Coronary artery (tissue), 2 donors: Measurements from ENCODE around the gene SLAMF7.
A peak's percentile ranks its signal among the peaks of the same experiment; 100 is the strongest.
"Not testable (repeated sequence)": the region's sequence is repeated elsewhere in the genome, so short reads cannot be mapped to it uniquely, and the experiment has no call there.

Experiments used
- DNase-seq: peaks from one replicate; pipeline ENCODE4 v3.0.0-alpha.2; 2017; ENCODE audit warnings: low spot score
- H3K27ac ChIP-seq, 2 donors: fragments of 200-600 bp; sonication (generic); one replicate each; pipeline ENCODE4 v1.5.1; 2016 to 2019
- H3K4me3 ChIP-seq: fragments of 200-600 bp; sonication (generic); 2 replicates; pipeline ENCODE4 v1.5.1; 2016; ENCODE audit warnings: mild to moderate bottlenecking, moderate library complexity
- TF ChIP-seq, protein P1 (sequence below): fragments of 200-600 bp; sonication (generic); IDR thresholded peaks from one replicate; pipeline ENCODE4 v1.5.1; 2019; ENCODE audit warnings: antibody characterized with exemption

The SLAMF7 gene

GRCh38 chr1:160726498-160727315, 12.3 kb upstream of the SLAMF7 start:
- Histone ChIP-seq H3K4me3 (no peak overlapping the region), H3K27ac (peak overlapping the region; percentile 28 to 39)
- no peak for DNase-seq
- TF ChIP-seq, protein P1, sequence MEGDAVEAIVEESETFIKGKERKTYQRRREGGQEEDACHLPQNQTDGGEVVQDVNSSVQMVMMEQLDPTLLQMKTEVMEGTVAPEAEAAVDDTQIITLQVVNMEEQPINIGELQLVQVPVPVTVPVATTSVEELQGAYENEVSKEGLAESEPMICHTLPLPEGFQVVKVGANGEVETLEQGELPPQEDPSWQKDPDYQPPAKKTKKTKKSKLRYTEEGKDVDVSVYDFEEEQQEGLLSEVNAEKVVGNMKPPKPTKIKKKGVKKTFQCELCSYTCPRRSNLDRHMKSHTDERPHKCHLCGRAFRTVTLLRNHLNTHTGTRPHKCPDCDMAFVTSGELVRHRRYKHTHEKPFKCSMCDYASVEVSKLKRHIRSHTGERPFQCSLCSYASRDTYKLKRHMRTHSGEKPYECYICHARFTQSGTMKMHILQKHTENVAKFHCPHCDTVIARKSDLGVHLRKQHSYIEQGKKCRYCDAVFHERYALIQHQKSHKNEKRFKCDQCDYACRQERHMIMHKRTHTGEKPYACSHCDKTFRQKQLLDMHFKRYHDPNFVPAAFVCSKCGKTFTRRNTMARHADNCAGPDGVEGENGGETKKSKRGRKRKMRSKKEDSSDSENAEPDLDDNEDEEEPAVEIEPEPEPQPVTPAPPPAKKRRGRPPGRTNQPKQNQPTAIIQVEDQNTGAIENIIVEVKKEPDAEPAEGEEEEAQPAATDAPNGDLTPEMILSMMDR, result peak; percentile 43

GRCh38 chr1:160727316-160727640, 11.8 kb upstream of the SLAMF7 start:
- TF ChIP-seq, protein P1, result no peak
- Histone ChIP-seq H3K4me3 (no peak overlapping the region), H3K27ac (no peak overlapping the region)
- DNase-seq, result no peak

DNA sequence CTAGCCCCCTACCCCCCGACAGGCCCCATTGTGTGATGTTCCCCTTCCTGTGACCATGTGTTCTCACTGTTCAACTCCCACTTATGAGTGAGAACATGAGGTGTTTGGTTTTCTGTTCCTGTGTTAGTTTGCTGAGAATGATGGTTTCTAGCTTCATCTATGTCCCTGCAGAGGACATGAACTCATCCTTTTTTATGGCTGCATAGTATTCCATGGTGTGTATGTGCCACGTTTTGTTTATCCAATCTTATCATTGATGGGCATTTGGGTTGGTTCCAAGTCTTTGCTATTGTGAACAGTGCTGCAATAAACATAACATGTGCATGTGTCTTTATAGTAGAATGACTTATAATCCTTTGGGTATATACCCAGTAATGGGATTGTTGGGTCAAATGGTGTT, 7.5 kb upstream of the SLAMF7 start:
- not testable (repeated sequence) for H3K4me3 ChIP-seq, DNase-seq, H3K27ac ChIP-seq

- H3K27ac ChIP-seq, result no peak overlapping the region
- TF ChIP-seq, protein P1, result no peak
- DNase-seq, result no peak
- no peak overlapping the region for H3K4me3 ChIP-seq
These were observed 7.1 kb upstream of the SLAMF7 start for GRCh38 chr1:160731990-160732389.

DNA sequence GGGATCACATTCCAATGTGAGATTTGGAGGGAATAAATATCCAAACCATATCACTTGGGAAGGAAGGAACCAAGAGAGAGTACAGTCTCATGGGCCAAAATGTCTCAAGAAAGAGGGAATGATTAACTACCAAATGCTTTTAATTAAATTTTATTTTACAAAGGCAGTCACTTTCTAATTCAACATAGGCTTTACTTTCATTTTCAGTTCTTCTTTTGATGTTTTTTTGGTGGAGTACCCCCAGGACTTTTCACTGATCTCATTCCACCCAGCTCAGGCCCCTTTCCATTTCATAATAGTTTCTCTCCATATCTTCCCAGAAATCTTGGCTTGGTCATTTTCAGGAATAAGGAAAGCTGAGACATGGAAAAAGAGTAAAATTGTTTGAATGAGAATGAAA, 5.1 kb upstream of the SLAMF7 start:
- Histone ChIP-seq H3K27ac (no peak overlapping the region), H3K4me3 (no peak overlapping the region)
- no peak for DNase-seq
- TF ChIP-seq, protein P1, result no peak

- DNase-seq, result no peak
- H3K4me3 ChIP-seq, result no peak overlapping the region
- TF ChIP-seq, protein P1, result no peak
- H3K27ac ChIP-seq, result no peak overlapping the region
These were observed 4.7 kb upstream of the SLAMF7 start for GRCh38 chr1:160734301-160734700.

DNA sequence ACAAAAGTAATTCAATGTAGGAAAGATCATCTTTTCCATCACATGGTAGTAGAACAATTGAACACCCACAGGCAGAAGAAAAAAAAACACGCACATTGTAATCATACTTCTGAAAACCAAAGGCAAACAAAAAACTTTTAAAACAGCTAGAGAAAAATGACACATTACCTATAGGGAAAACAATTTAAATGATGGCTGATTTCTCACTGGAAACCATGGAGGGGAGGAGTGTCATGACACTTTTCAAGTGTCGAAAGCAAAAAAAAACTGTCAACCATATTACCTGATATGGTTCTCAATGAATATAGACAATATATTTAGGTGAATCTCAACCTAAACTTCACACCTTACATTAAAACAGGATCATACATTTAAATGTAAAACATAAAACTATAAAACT, 776 bp upstream of the SLAMF7 start:
- no peak for DNase-seq
- TF ChIP-seq, protein P1, result no peak
- Histone ChIP-seq H3K4me3 (no peak overlapping the region), H3K27ac (no peak overlapping the region)
